A673 (cell line): ENCODE results near the gene PRTFDC1.

ENCODE experiments used
- CTCF ChIP-seq: fragments of 300-800, 200-600 bp; sonication (generic); conservative IDR thresholded peaks from 2 replicates; pipeline ENCODE4 v1.5.1; 2017; ENCODE audit warnings: low read depth, mild to moderate bottlenecking, antibody characterized with exemption, low read length, moderate library complexity, mixed read lengths
- EZH2 ChIP-seq: fragments of 200-600 bp; sonication (generic); IDR thresholded peaks from 2 replicates; pipeline ENCODE4 v1.6.1; 2017; ENCODE audit warnings: borderline replicate concordance, low read depth, mild to moderate bottlenecking, mixed read lengths, antibody characterized with exemption, low read length; ENCODE audit not compliant: poor library complexity, severe bottlenecking

GRCh38 chr10:24938076-24938475 lies 14.3 kb downstream of the PRTFDC1 start:
- TF ChIP-seq EZH2 (no peak), CTCF (no peak)
